Loucy (cell line): ENCODE data around the gene PPFIA4.
"Not testable (repeated sequence)": the region's sequence is repeated elsewhere in the genome, so short reads cannot be mapped to it uniquely, and the experiment has no call there.

ENCODE experiments used
- H2AFZ ChIP-seq: fragments of 200-600 bp; sonication (generic); 2 replicates; pipeline ENCODE4 v1.6.0; 2016; ENCODE audit warnings: antibody characterized with exemption, mild to moderate bottlenecking, low read length, moderate library complexity
- H3F3A ChIP-seq: fragments of 200-600 bp; 2 replicates; pipeline ENCODE4 v1.6.0; 2016; ENCODE audit warnings: antibody characterized with exemption, low read depth, mild to moderate bottlenecking
- H3K27me3 ChIP-seq: fragments of 200-600 bp; sonication (generic); 2 replicates; pipeline ENCODE4 v1.6.1; 2014; ENCODE audit warnings: low read length, mild to moderate bottlenecking; ENCODE audit not compliant: insufficient read depth, poor library complexity, severe bottlenecking
- H3K36me3 ChIP-seq: fragments of 200-600 bp; sonication (generic); 2 replicates; pipeline ENCODE4 v1.6.1; 2016; ENCODE audit warnings: low read length; ENCODE audit not compliant: insufficient read depth
- H3K4me1 ChIP-seq: fragments of 200-600 bp; sonication (generic); 2 replicates; pipeline ENCODE4 v1.5.1; 2014; ENCODE audit warnings: low read length, mild to moderate bottlenecking; ENCODE audit not compliant: insufficient read depth, poor library complexity, severe bottlenecking
- H3K4me2 ChIP-seq: fragments of 200-600 bp; sonication (generic); 2 replicates; pipeline ENCODE4 v1.6.0; 2014; ENCODE audit warnings: antibody characterized with exemption, low read length, low read depth, mild to moderate bottlenecking; ENCODE audit not compliant: poor library complexity, severe bottlenecking
- H3K4me3 ChIP-seq: fragments of 200-600 bp; sonication (generic); 2 replicates; pipeline ENCODE4 v1.5.1; 2014; ENCODE audit warnings: low read length, mild to moderate bottlenecking, mixed read lengths; ENCODE audit not compliant: poor library complexity, severe bottlenecking
- H3K79me2 ChIP-seq: fragments of 200-600 bp; sonication (generic); 2 replicates; pipeline ENCODE4 v1.6.1; 2014; ENCODE audit warnings: low read length; ENCODE audit not compliant: insufficient read depth
- H3K9ac ChIP-seq: fragments of 200-600 bp; sonication (generic); 2 replicates; pipeline ENCODE4 v1.6.0; 2014; ENCODE audit warnings: mild to moderate bottlenecking, low read depth, low read length, moderate library complexity; ENCODE audit not compliant: poor library complexity, severe bottlenecking
- H3K9me2 ChIP-seq: fragments of 200-600 bp; sonication (generic); replicated peaks from 2 replicates; pipeline ENCODE4 v1.6.1; 2016; ENCODE audit warnings: low read depth, low read length, mixed read lengths
- H3K9me3 ChIP-seq: fragments of 200-600 bp; sonication (generic); 2 replicates; pipeline ENCODE4 v1.6.1; 2014; ENCODE audit warnings: mild to moderate bottlenecking, antibody characterized with exemption, low read length, low read depth; ENCODE audit not compliant: insufficient read depth
- H4K20me1 ChIP-seq: fragments of 200-600 bp; sonication (generic); 2 replicates; pipeline ENCODE4 v1.6.0; 2014; ENCODE audit warnings: antibody characterized with exemption, low read length, mild to moderate bottlenecking; ENCODE audit not compliant: insufficient read depth, poor library complexity, severe bottlenecking
- CTCF ChIP-seq: fragments of 200-600 bp; sonication (generic); conservative IDR thresholded peaks from 2 replicates; pipeline ENCODE4 v1.5.1; 2014; ENCODE audit warnings: mild to moderate bottlenecking, antibody characterized with exemption, low read length
- EZH2phosphoT487 ChIP-seq: fragments of 200-600 bp; IDR thresholded peaks from 2 replicates; pipeline ENCODE4 v1.6.1; 2018; ENCODE audit warnings: antibody characterized with exemption, mild to moderate bottlenecking, moderate library complexity, borderline replicate concordance

The PPFIA4 gene

DNA sequence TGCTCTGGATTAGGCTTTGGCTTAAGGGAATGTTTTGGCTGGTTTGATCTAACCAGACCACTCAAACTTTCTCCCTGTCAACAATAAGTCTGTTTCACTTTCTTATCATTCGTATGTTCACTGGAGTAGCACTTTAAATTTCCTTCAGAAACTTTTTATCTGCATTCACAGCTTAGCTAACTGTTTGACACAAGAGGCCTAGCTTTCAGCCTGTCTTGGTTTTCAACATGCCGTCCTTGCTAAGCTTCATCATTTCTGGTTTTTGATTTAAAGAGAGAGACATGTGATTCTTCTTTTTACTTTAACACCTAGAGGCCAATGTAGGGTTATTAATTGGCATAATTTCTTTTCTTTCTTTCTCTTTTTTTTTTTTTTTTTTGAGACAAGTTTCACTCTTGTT, 44.4 kb upstream of the PPFIA4 start:
- Histone ChIP-seq H2AFZ (no peak overlapping the region), H3K4me1 (no peaks in the 10 kb centered on the region), H3K27me3 (no peaks in the 10 kb centered on the region), H3K9me3 (no peaks in the 10 kb centered on the region), H3K4me3 (no peak overlapping the region), H3F3A (no peaks in the 10 kb centered on the region), H3K9me2 (no peaks in the 10 kb centered on the region), H3K9ac (no peak overlapping the region), H3K79me2 (no peaks in the 10 kb centered on the region), H3K4me2 (no peak overlapping the region), H4K20me1 (no peaks in the 10 kb centered on the region), H3K36me3 (no peaks in the 10 kb centered on the region)
- TF ChIP-seq CTCF (no peak), EZH2phosphoT487 (no peak)

DNA sequence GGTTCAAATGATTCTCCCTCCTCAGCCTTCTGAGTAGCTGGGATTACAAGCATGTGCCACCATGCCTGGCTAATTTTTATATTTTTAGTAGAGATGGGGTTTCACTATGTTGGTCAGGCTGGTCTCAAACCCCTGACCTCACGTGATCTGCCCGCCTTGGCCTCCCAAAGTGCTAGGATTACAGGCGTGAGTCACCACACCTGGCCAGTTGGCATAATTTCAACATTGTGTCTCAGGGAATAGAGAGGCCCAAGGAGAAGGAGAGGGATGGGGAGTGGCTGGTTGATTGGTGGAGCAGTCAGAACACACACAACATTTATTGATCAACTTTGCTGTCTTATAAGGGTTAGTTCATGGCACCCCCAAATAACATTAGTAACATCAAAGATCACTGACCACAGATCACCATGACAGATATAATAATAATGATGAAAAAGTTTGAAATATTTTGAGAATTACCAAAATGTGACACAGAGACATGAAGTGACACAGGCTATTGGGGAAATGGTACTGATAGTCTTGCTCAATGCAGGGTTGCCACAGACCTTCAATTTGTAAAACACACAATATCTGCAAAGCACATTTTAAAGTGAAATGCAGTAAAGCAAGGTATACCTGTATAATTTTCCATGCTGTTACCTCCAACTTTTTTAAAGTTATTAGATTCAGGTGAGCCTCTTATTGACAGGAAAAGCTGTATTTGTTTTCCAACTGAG, 43.4 kb upstream of the PPFIA4 start:
- Histone ChIP-seq H3K4me2 (no peak overlapping the region), H4K20me1 (no peaks in the 10 kb centered on the region), H3K4me3 (no peak overlapping the region), H3K79me2 (no peaks in the 10 kb centered on the region), H3K27me3 (no peaks in the 10 kb centered on the region), H3K9me2 (no peaks in the 10 kb centered on the region), H2AFZ (no peak overlapping the region), H3K9me3 (no peaks in the 10 kb centered on the region), H3F3A (no peaks in the 10 kb centered on the region), H3K36me3 (no peaks in the 10 kb centered on the region), H3K4me1 (no peaks in the 10 kb centered on the region), H3K9ac (no peak overlapping the region)
- TF ChIP-seq EZH2phosphoT487 = no peak
- no peak for TF ChIP-seq CTCF

GRCh38 chr1:202986120-202986519, 40.2 kb upstream of the PPFIA4 start:
- H3K9me2 ChIP-seq, H3F3A ChIP-seq, H3K4me1 ChIP-seq, H3K9ac ChIP-seq, H3K4me2 ChIP-seq, H3K27me3 ChIP-seq, H3K36me3 ChIP-seq, H2AFZ ChIP-seq, H4K20me1 ChIP-seq, H3K79me2 ChIP-seq, H3K4me3 ChIP-seq, H3K9me3 ChIP-seq: not testable (repeated sequence)

DNA sequence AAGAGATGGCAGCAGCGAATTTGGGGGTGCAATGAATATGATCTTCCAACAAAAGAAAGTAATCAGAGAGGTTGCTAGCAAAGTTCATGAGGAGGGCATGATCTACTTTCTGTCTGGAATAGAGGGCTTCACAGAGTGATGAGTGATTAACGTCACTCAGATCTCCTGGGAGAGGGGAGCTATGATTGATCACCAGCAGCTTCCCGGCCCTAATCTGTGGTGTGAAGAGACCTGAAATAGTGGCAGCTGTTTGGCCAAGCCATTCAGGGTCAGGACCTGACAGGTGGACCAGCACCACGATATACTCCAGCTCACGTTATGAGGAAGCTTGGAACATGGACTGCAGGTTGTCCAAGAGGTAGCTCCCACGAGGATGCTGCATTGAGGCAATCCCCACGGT, 39.0 kb upstream of the PPFIA4 start:
- Histone ChIP-seq H3K79me2 (no peaks in the 10 kb centered on the region), H3K9me2 (no peaks in the 10 kb centered on the region), H3K4me2 (no peak overlapping the region), H3F3A (no peaks in the 10 kb centered on the region), H3K4me3 (no peak overlapping the region), H3K9ac (no peak overlapping the region), H3K4me1 (no peaks in the 10 kb centered on the region), H3K9me3 (no peaks in the 10 kb centered on the region), H4K20me1 (no peaks in the 10 kb centered on the region), H2AFZ (no peak overlapping the region), H3K27me3 (no peaks in the 10 kb centered on the region), H3K36me3 (no peaks in the 10 kb centered on the region)
- no peak for TF ChIP-seq EZH2phosphoT487
- no peak for TF ChIP-seq CTCF
